Liver (tissue), 9 donors: ENCODE results near the gene IFT20. TPM values are rescaled to one million over a fixed set of nuclear protein-coding genes. Genes with fewer than 3 reads are reported as not detected.

Experiments used
- DNase-seq: peaks from one replicate; pipeline ENCODE4 v3.0.0-alpha.2; 2017; ENCODE audit warnings: low spot score
- H3K27ac ChIP-seq, 2 donors: one replicate each; pipeline ENCODE4 v1.7.0; 2013; ENCODE audit warnings: inconsistent platforms in 2 of 2, low read length in 2 of 2, control low read depth in 1 of 2, low read depth in 1 of 2, mild to moderate bottlenecking in 1 of 2
- H3K27me3 ChIP-seq, 4 donors: one replicate each; pipeline versions ENCODE4 v1.6.1 to v1.7.0; 2013; ENCODE audit warnings: low read length in 3 of 4, inconsistent platforms in 1 of 4, mild to moderate bottlenecking in 1 of 4, moderate library complexity in 1 of 4; ENCODE audit not compliant: control insufficient read depth in 4 of 4, insufficient read depth in 4 of 4
- H3K36me3 ChIP-seq, 4 donors: one replicate each; pipeline versions ENCODE4 v1.6.1 to v1.7.0; 2013; ENCODE audit warnings: low read length in 3 of 4, mild to moderate bottlenecking in 3 of 4, low read depth in 1 of 4, moderate library complexity in 1 of 4; ENCODE audit not compliant: control insufficient read depth in 4 of 4, insufficient read depth in 3 of 4
- H3K4me1 ChIP-seq, 4 donors: one replicate each; pipeline versions ENCODE4 v1.6.1 to v1.7.0; 2013; ENCODE audit warnings: low read length in 3 of 4, mild to moderate bottlenecking in 3 of 4, moderate library complexity in 1 of 4; ENCODE audit not compliant: control insufficient read depth in 4 of 4, insufficient read depth in 4 of 4
- H3K4me3 ChIP-seq, 3 donors: one replicate each; pipeline versions ENCODE4 v1.6.1 to v1.7.0; 2013; ENCODE audit warnings: low read length in 3 of 3, control low read depth in 1 of 3, low read depth in 1 of 3, mild to moderate bottlenecking in 1 of 3
- H3K9ac ChIP-seq, 2 donors: one replicate each; pipeline ENCODE4 v1.7.0; 2013; ENCODE audit warnings: low read length in 2 of 2, mild to moderate bottlenecking in 2 of 2, moderate library complexity in 2 of 2, control low read depth in 1 of 2, low read depth in 1 of 2
- H3K9me3 ChIP-seq, 4 donors: one replicate each; pipeline versions ENCODE4 v1.6.1 to v1.7.0; 2013; ENCODE audit warnings: low read length in 3 of 4; ENCODE audit not compliant: control insufficient read depth in 4 of 4
- ATF3 ChIP-seq: IDR thresholded peaks from 2 replicates; pipeline ENCODE4 v1.6.1; 2016; ENCODE audit warnings: antibody characterized with exemption
- EGR1 ChIP-seq, 2 donors: IDR thresholded peaks; 2 replicates each; pipeline ENCODE4 v1.6.1; 2016 to 2018; ENCODE audit warnings: antibody characterized with exemption in 2 of 2, low read depth in 2 of 2
- FOXA1 ChIP-seq: IDR thresholded peaks from 2 replicates; pipeline ENCODE4 v1.6.1; 2016; ENCODE audit warnings: antibody characterized with exemption
- FOXA2 ChIP-seq: IDR thresholded peaks from 2 replicates; pipeline ENCODE4 v1.6.1; 2016; ENCODE audit warnings: antibody characterized with exemption
- GABPA ChIP-seq, 2 donors: IDR thresholded peaks in 1 of 2; conservative IDR thresholded peaks in 1 of 2; 2 replicates each; pipeline ENCODE4 v1.6.1; 2016; ENCODE audit warnings: antibody characterized with exemption in 2 of 2, mild to moderate bottlenecking in 1 of 2, moderate library complexity in 1 of 2
- HNF4A ChIP-seq, 2 donors: conservative IDR thresholded peaks; 2 replicates each; pipeline ENCODE4 v1.6.1; 2016; ENCODE audit warnings: antibody characterized with exemption in 2 of 2, mild to moderate bottlenecking in 2 of 2
- HNF4G ChIP-seq: IDR thresholded peaks from 2 replicates; pipeline ENCODE4 v1.6.1; 2016; ENCODE audit warnings: antibody characterized with exemption
- JUND ChIP-seq, 2 donors: IDR thresholded peaks; 2 replicates each; pipeline ENCODE4 v1.6.1; 2016; ENCODE audit warnings: antibody characterized with exemption in 2 of 2
- MAX ChIP-seq: IDR thresholded peaks from 2 replicates; pipeline ENCODE4 v1.6.1; 2016; ENCODE audit warnings: antibody characterized with exemption
- NR2F2 ChIP-seq: IDR thresholded peaks from 2 replicates; pipeline ENCODE4 v1.6.1; 2016; ENCODE audit warnings: antibody characterized with exemption
- REST ChIP-seq: IDR thresholded peaks from 2 replicates; pipeline ENCODE4 v1.6.1; 2016; ENCODE audit warnings: antibody characterized with exemption, mild to moderate bottlenecking
- RXRA ChIP-seq, 2 donors: IDR thresholded peaks; 2 replicates each; pipeline ENCODE4 v1.6.1; 2017 to 2018; ENCODE audit warnings: antibody characterized with exemption in 2 of 2, mild to moderate bottlenecking in 1 of 2
- YY1 ChIP-seq: IDR thresholded peaks from 2 replicates; pipeline ENCODE4 v1.6.1; 2016; ENCODE audit warnings: antibody characterized with exemption, mild to moderate bottlenecking
- WGBS: extraction: QIAGEN DNeasy Blood & Tissue Kit; methylation state at CpG from one replicate; pipeline ENCODE4 v1.1.7; 2013; 5-methylcytosine and 5-hydroxymethylcytosine counted together
- polyA plus RNA-seq, 2 donors: library from polyadenylated mRNA; stranded (reverse) in 1 of 2; unstranded in 1 of 2; fragments of 200-250 nt in 1 of 2; fragments of >200 nt in 1 of 2; fragmentation: Nextera tagmentation in 1 of 2; extraction: Ambion mirVana in 1 of 2; gene quantifications; one replicate each; pipeline versions ENCODE4 v1.2.1 to v1.2.3, GENCODE V29; 2013 to 2015
- total RNA-seq, 2 donors: library from RNA; depleted of rRNA; stranded (reverse); fragments of >200 nt; gene quantifications; one replicate each; pipeline ENCODE4 v1.2.3, GENCODE V29; 2014
- donor health status: healthy.
- donor health status: healthy.
- donor health status: healthy.
- donor health status: healthy.
- donor health status: healthy.

IFT20 gene
- total and polyA plus RNA-seq, 4 donors = 15.5 to 37.1 (median 24.7) TPM

- no peak overlapping the region for H3K4me3 ChIP-seq
- no peak for TF ChIP-seq EGR1 (IDR thresholded peaks at IDR 0.05; ENCODE audit: low read depth in 2 of 2)
- no peak for TF ChIP-seq YY1
- no peak for TF ChIP-seq FOXA1
- no peak for TF ChIP-seq ATF3
- no peak for TF ChIP-seq FOXA2
- no peak for TF ChIP-seq REST
- no peak for TF ChIP-seq MAX
- no peak for TF ChIP-seq GABPA (IDR thresholded peaks at IDR 0.05 in 1 of 2, conservative IDR thresholded peaks at IDR 0.05 in 1 of 2)
- no peak for TF ChIP-seq HNF4G
- no peak for TF ChIP-seq HNF4A (conservative IDR thresholded peaks at IDR 0.05)
- TF ChIP-seq RXRA (IDR thresholded peaks at IDR 0.05) = no peak
- TF ChIP-seq NR2F2 = no peak
- peaks cover 14 to 43% (median 29%) of the 10 kb centered on the region in 4 donors for H3K36me3 ChIP-seq
- no peaks in the 10 kb centered on the region for H3K9me3 ChIP-seq
- peaks cover 0 to 26% (median 23%) of the 10 kb centered on the region in 4 donors for H3K4me1 ChIP-seq
- H3K27ac ChIP-seq = no peak overlapping the region
- no peak for DNase-seq
- whole genome bisulfite sequencing = 71% methylated on average over 8 of the region's 8 CpGs
- no peak overlapping the region for H3K9ac ChIP-seq
- no peaks in the 10 kb centered on the region for H3K27me3 ChIP-seq
These were observed 28.7 kb upstream of the IFT20 start for GRCh38 chr17:28363776-28364650.

- no peaks in the 10 kb centered on the region for H3K9me3 ChIP-seq
- H3K27ac ChIP-seq = no peak overlapping the region
- peaks cover 2 to 33% (median 28%) of the 10 kb centered on the region in 4 donors for H3K4me1 ChIP-seq
- no peak overlapping the region for H3K4me3 ChIP-seq
- WGBS = 66% methylated on average over 5 of the region's 5 CpGs
- TF ChIP-seq HNF4A (conservative IDR thresholded peaks at IDR 0.05) (no peak), JUND (IDR thresholded peaks at IDR 0.05) (no peak), MAX (no peak), NR2F2 (no peak)
- no peaks in the 10 kb centered on the region for H3K27me3 ChIP-seq
- DNase-seq = no peak
- H3K36me3 ChIP-seq = peaks cover 15 to 40% (median 27%) of the 10 kb centered on the region in 4 donors
- no peak overlapping the region for H3K9ac ChIP-seq
These were observed 27.9 kb upstream of the IFT20 start for GRCh38 chr17:28363186-28363585.

- H3K27me3 ChIP-seq = no peaks in the 10 kb centered on the region
- peaks cover 14 to 48% (median 41%) of the 10 kb centered on the region in 4 donors for H3K36me3 ChIP-seq
- WGBS = 2% methylated on average over 4 of the region's 4 CpGs
- no peak for DNase-seq
- H3K4me1 ChIP-seq = peaks cover 4 to 32% (median 24%) of the 10 kb centered on the region in 4 donors
- no peak for TF ChIP-seq HNF4G
- H3K9ac ChIP-seq = peak overlapping the region; percentile 24 to 86
- H3K4me3 ChIP-seq = peak overlapping the region; percentile 77 to 97 (median 82)
- no peaks in the 10 kb centered on the region for H3K9me3 ChIP-seq
- peak overlapping the region; percentile 20 to 41 for H3K27ac ChIP-seq
These were observed 22.6 kb upstream of the IFT20 start for GRCh38 chr17:28357901-28358197.
